Stimulated activated CD4-positive, alpha-beta T cell treated with anti-CD3 and anti-CD28 coated beads, Interleukin-4, amount 100 ng/mL, for 4 hours (primary cell): ENCODE results near the gene RLN2.
"Not testable (repeated sequence)": the region's sequence is repeated elsewhere in the genome, so short reads cannot be mapped to it uniquely, and the experiment has no call there.

Experiments
- DNase-seq, 2 experiments: peaks; one replicate each; pipeline ENCODE4 v3.0.0-alpha.2; 2020

Gene RLN2, protein sequence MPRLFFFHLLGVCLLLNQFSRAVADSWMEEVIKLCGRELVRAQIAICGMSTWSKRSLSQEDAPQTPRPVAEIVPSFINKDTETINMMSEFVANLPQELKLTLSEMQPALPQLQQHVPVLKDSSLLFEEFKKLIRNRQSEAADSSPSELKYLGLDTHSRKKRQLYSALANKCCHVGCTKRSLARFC

DNA sequence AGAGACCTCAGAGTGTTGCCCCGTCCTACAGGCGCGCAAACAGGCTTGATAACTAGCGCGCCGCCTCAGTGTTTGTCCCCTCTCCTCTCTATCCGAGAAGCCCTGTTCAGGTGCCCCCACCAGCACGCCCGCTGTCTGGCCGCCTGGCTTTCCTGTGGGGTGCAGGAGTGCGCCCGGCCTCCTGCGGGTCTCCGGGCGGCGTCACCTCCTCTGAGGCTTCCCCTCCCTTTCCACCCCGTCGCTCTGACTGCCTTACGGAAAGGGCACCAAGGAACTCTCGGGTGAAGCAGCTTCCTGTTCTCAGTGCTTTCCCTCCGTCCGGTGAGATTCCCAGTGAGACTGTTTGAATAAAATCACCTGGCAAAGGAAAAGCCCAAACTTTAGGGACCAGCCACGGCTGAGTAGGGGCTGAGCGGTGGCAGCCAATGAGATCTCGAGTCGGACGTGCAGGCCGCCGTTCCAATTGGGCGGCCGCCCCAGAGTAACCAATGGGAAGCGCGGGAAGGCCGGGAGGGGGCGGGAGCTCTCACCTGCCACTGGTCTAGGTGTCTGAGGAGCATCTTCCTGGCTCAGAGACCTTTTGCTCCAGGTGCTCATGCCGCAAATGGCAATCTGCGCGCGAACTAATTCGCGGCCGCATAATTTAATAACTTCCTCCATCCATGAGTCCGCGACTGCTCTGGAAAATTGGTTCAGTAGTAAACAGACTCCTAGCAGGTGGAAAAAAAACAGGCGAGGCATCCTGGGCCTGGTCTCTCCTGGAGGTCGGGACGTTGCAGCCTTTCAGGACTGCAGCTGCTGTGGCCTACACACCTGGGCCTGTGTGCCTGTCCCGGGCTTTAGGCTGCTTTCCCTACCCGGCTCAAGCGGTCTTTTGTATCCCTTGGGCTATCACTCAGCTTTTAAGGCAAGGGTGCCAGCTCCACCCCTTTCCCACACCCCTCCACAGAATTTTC, at the start of gene RLN2:
TSS of gene RLN2 (minus strand) at position 877 of the 956 bp plus-strand sequence. CDS start at position 741, 136 bp downstream.
- peak in 1 of 2 experiments; percentile 1 for DNase-seq

DNA sequence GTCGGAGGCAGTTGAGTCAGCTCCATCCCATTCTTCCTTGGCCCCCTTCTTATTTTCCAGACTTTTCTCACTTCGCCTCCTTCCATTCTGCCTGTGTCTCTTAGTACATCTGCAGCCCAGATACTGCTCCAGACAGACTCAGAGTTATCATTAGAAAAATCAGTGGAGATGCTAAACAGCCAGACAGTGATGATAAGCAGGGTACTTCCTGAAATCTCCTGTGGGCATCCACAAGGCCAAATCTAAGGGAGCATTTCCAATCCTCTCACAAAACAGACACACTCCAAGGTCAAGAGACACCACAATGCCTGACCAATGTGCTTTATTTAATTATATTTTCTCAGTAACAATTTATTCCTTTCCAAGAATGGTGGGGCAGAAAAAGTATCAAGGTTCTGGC, 49.7 kb upstream of the RLN2 start:
- no peak for DNase-seq

DNA sequence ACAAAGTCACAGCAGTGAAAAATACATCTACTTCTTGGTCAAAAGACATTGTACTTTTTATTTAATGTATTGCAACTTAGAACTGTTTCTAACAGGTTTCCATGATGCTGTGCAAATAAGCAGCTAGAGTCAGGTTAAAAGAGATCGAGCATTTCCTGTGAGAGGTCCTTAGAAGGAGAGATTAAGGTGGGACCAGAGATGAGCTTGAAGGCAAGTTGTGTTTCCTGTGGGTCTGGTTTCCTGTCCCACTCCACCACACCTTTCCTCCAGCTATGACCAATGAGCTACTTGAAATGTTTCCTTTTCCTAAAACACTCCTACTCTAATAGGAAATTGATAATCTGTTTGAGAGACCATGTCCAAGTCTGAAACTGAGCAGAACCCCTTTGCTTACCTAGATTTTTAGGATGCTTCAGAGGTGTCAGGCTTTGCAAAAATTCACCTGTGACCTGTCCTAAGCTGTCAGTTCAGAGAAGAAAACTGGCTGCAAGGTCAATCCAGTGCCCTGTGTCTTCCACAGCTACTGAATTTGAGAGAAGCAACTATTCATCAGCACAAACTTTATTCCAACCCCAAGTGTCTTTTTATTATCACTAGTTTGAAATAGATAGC, 48.2 kb upstream of the RLN2 start:
- no peak for DNase-seq

DNA sequence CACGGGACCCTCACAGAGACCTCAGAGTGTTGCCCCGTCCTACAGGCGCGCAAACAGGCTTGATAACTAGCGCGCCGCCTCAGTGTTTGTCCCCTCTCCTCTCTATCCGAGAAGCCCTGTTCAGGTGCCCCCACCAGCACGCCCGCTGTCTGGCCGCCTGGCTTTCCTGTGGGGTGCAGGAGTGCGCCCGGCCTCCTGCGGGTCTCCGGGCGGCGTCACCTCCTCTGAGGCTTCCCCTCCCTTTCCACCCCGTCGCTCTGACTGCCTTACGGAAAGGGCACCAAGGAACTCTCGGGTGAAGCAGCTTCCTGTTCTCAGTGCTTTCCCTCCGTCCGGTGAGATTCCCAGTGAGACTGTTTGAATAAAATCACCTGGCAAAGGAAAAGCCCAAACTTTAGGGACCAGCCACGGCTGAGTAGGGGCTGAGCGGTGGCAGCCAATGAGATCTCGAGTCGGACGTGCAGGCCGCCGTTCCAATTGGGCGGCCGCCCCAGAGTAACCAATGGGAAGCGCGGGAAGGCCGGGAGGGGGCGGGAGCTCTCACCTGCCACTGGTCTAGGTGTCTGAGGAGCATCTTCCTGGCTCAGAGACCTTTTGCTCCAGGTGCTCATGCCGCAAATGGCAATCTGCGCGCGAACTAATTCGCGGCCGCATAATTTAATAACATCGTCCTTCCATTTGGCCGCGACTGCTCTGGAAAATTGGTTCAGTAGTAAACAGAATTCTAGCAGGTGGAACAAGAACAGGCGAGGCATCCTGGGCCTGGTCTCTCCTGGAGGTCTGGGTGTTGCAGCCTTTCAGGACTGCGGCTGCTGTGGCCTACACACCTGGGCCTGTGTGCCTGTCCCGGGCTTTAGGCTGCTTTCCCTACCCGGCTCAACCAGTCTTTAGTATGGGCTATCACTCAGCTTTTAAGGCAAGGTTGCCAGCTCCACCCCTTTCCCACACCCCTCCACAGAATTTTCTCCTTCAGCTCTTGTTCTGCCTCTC, 34.8 kb upstream of the RLN2 start, which contains the start of gene RLN1:
TSS of gene RLN1 (minus strand) at position 885 of the 990 bp plus-strand sequence. CDS start at position 755, 130 bp downstream.
- DNase-seq = peak in 1 of 2 experiments; percentile 15

DNA sequence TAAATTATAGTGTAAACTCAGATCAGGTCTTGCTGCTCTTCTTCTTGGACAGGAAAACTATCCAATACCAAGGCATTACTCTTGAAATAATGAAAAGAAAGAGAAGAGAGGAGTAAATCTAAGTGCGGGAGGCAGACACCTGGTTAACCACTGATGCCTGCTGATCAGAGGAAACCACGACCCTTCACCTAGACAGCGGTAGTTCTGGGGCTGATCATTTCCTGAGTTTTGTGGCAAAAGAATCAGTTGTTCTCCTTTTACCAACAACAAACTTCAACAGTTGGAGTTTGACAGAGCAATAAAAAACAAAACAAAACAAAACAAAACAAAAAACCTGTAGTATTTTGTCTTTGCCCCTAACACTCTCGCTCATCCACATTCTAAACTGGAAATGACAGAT, 32.2 kb upstream of the RLN2 start:
- peak in 1 of 2 experiments; percentile 19 for DNase-seq

DNA sequence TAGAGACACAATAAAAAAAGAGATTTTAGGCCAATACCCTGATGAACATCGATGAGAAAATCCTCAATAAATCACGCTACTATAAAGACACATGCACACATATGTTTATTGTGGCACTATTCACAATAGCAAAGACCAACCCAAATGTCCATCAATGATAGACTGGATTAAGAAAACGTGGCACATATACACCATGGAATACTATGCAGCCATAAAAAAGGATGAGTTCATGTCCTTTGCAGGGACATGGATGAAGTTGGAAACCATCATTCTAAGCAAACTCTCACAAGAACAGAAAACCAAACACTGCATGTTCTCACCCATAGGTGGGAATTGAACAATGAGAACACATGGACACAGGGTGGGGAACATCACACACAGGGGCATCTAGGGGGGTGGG, 26.8 kb upstream of the RLN2 start:
- not testable (repeated sequence) for DNase-seq

DNA sequence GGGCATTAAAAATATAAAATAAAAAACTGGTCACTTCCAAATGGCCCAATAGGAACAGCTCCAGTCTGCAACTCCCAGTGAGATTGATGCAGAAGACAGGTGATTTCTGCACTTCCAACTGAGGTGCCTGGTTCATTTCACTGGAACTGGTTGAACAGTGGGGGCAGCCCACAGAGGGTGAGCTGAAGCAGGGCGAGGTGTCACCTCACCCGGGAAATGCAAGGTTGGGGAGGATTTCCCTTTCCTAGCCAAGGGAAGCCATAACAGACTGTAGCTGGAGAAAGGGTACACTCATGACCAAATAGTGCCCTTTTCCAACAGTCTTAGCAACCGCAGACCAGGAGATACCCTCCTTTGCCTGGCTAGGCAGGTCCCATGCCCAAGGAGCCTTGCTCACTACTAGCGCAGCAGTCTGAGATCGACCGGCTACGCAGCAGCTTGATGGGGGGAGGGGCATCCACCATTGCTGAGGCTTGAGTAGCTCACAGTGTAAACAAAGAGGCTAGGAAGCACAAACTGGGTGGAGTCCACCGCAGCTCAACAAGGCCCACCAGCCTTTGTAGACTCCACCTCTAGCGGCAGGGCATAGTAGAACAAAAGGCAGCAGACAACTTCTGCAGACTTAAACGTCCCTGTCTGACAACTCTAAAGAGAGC, 22.5 kb upstream of the RLN2 start:
- no peak for DNase-seq

DNA sequence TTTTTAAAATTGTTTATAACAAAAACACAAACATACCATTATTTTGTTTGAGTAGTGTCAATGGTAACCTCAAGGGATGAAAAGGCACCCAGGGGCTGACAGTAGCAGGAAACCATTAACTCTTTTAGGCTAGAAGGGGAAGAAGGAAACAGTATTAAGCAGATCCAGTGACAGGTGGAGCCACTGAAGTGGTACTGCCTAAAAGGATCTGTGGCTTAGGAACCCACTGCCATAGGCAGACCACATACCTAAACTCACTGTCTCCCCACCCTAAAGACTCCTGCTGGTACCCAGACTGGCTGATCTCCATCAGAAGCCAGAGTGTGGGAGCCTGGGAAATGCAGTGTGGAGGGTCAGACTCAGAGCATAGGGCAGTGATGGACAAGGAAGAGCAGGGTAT, 21.7 kb upstream of the RLN2 start:
- no peak for DNase-seq

DNA sequence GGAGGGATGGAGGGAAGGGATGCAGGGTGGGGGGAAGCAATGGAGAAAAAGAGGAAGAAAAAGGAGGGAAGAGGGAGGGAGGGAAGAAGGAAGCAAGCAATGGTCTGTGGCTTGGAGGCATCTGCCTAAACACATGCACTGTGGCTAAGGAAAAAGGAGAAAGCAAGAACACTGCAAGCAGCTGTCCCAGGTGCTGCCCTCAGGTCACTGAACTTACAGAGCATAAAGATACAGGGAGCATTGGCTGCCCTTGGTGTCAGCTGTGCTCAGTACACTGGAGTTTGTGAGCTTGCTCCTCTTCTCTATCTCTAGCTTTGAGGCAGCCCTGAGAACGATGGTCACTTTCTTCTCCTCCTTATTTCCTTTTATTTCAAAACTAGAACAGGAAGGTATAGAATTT, 17.1 kb upstream of the RLN2 start:
- not testable (repeated sequence) for DNase-seq

DNA sequence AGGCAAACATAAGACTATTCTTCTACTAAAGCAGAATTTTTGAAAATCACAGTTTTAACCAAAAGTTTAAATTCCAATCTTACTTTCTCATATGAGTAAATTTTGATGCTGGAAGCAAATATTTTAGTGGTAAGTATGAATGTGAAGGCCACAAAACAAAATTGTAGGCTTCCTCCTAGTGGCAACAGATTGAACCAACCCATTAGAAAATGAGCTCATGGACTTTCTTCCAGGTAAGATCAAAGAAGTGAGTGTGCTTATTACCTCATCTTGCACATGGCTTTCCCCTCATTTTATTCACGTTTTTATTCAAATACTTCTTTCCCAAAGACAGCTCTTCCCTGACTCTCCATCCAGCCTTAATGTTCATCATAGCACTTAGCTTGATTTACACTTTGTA, 16.5 kb upstream of the RLN2 start:
- DNase-seq = no peak

DNA sequence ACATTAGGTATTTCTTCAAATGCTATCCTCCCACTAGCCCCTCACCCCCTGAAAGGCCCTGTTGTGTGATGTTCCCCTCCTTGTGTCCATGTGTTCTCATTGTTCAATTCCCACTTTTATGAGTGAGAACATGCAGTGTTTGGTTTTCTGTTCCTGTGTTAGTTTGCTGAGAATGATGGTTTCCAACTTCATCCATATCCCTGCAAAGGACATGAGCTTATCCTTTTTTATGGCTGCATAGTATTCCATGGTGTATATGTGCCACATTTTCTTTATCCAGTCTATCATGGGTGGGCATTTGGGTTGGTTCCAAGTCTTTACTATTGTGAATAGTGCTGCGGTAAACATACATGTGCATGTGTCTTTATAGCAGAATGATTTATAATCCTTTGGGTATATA, 11.9 kb upstream of the RLN2 start:
- not testable (repeated sequence) for DNase-seq

DNA sequence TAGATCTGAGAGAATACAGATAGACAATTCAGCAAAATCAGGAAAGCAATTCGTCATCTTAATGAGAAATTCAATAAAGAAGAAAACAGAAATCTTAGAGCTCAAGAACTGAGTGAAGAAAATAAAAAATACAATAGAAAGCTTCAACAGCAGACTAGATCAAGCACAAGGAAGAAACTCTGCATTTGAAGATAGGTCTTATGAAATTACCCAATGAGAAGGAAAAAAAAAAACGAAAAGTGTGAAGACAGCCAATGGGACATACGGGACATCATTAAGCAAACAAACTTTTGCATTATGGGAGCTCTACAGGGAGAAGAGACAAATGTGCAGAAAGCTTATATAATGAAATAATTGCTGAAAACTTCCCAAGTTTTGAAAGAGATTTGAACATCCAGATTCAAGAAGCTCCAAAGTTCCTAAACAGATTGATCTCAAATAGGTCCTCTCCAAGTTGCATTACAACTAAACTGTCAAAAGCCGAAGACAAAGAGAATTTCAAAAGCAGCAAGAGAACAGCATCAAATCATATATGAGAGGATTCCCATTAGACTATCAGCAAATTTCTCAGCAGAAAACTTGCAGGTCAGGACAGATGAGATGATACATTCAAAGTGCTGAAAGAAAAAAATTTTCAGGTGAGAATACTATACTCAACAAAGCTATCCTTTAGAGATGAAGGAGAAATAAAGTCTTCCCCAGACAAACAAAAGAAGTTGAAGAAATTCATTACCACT, 10.8 kb upstream of the RLN2 start:
- DNase-seq = no peak

DNA sequence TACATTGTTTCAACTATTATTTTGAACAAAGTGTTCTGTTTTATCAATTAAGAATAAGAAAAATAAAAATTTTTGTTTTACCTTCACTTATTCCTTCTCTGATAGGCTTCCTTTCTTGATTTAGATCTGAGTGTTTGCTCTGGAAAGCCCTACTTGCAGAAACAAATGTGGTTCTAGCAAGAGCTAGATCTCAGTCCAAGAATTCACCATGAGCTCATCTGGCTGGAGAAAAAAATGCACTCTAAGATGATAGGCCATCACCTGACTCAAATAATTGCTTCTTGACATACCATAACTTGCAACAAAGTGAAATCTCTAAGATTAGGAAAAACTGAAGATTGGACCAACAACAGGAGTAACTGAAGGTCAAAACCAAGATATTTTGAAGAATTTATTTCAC, 6.3 kb upstream of the RLN2 start:
- DNase-seq = no peak

DNA sequence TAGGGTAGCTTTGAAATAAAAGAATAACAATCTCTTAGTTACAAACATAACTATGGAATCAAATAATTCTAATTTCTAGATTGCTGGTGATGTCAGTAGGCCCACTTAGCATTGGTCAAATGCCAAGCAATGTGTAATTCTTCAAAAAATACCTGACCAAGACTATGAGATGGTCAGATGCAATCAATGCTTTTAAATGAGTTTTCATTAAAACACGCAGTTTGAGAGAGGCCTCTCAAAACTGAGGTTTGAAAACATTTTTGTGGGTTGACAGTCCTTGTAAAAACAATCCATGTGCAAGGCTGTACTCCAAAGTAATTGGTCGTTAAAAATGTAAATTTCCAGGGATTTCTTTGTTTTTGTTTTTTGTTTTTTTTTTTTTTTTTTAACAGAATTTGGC, 1.2 kb upstream of the RLN2 start:
- no peak for DNase-seq

DNA sequence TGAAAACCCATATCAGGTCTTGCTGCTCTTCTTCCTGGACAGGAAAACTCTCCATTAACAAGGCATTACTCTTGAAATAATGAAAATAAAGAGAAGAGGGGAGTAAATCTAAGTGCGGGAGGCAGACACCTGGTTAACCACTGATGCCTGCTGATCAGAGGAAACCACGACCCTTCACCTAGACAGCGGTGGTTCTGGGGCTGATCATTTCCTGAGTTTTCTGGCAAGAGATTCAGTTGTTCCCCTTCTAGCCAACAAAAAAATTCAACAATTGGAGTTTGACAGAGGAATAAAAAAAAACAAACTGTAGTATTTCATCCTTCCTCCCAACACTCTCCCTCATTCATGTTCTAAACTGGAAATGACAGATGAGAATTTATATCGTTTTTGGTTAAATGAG, 3.0 kb downstream of the RLN2 start:
- DNase-seq = no peak

DNA sequence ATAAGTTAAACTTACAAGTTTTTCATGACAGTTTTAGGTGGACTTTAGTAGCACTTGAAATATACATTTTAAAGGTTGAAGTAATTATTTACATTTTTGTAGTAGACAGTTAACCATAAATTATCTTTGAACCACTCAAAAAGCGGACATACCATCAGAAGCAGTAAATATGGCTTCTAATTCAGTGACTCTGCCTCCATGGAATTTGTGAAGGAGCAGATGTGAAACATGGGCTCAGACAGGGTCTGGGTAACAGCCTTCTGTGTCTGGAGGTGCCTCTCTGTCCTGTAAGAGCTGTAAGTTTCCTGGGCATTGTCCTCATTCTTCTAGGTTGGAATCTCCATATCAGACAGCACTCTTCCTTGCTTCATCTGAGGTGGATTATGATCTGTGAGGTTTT, 12.4 kb downstream of the RLN2 start:
- DNase-seq = no peak

DNA sequence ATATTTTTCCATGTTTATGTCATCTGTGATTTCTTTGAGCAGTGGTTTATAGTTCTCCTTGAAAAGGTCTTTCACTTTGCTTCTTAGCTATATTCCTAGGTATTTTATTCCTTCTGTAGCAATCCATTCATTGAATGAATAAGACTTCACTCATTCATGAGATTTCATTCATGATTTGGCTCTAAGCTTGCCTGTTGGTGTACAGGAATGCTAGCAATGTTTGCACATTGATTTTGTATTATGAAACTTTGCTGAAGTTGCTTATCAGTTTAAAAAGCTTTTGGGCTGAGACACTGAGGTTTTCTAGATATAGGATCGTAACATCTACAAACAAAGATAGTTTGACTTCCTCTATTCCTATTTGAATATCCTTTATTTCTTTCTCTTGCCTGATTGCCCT, 15.9 kb downstream of the RLN2 start:
- DNase-seq = no peak

DNA sequence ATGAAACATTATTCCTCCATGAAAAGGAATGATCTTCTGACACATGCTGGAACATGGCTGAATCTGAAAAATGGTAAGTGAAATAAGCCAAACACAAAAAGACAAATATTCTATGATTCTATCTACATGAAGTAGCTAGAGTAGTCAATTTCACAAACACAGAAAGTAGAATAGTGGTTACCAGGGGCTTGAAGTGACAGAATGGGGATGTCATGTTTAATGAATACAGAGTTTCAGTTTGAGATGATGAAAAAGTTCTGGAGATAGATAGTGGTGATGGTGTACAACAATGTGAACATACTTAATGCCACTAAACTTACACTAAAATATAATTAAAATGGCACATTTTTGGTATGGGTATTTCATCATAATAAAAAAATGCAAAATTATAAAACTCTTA, 18.3 kb downstream of the RLN2 start:
- DNase-seq = no peak

DNA sequence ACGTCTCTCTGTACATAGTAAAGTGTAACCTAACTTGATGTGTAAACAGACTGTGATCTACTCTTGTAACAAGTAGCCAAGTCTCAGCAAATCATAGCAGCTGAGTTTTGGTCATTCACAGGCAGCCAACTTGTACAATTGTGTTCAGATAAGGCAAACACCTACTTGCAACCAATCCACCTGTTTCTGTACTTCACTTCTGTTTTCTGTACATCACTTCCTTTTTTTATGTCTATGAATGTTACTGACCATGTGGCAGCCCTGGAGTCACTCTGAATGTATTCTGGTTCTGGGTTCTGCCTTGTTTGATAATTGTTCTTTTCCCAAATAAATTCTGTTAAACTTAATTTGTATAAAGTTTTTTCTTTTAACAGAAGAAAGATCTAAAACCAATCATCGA, 26.0 kb downstream of the RLN2 start:
- no peak for DNase-seq

DNA sequence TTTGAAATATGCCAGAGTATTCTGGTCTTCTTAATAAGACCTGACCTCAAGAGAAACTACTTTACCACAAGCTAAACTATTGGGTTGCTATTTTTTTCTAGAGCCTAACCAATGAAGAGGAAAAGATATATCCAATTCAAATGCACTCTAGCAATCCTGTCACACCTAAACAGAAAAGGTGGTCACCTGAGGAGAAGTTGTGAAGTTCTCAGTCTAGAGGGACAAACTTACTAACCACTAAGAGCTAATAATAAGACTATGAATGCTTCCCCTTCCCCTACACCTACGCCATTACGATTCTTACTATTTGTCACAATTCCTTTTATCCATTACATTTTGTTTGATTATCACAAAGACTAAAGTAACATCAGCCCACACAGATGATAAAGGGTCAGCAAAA, 29.7 kb downstream of the RLN2 start:
- no peak for DNase-seq

DNA sequence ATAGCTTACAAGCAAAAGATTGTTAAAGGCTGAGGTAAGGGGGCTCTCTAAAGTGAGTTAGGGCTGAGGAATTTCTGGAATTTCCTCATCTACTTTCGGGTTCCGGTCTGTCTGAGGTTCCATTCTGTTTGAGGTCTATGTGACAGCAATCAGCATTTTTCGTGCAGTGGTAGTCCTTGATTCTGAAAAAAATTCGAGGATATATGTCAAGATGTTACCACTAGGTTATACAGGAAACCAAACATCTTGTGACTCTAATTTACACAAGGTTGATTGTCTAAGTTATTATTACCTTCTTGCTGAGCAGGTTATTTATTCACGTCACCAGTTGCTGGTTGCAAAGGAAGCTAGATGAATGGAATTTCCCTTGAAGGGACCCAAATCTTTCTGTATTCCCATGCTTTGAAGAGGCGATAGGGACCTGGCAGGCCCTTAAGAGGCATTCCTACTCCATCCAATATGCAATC, 35.2 kb downstream of the RLN2 start:
- DNase-seq = no peak
